CD4-positive, alpha-beta T cell treated with Interleukin-6 at 100 ng/mL for 8 hours (primary cell): ENCODE data around the gene CCN5.
"Not testable (repeated sequence)": the region's sequence is repeated elsewhere in the genome, so short reads cannot be mapped to it uniquely, and the experiment has no call there.

Experiments
- DNase-seq: peaks from one replicate; pipeline ENCODE4 v3.0.0-alpha.2; 2020; ENCODE audit warnings: mixed read lengths, low spot score

Gene CCN5

GRCh38 chr20:44759595-44759994, 44.4 kb downstream of the CCN5 start:
- no peak for DNase-seq

- DNase-seq: no peak
Observed at GRCh38 chr20:44761423-44761822, 46.3 kb downstream of the CCN5 start.

GRCh38 chr20:44762466-44763140, 47.4 kb downstream of the CCN5 start:
- DNase-seq: no peak

- DNase-seq: not testable (repeated sequence)
Observed at GRCh38 chr20:44763798-44764197, 48.6 kb downstream of the CCN5 start.

- DNase-seq: no peak
Observed at GRCh38 chr20:44765091-44765490, 49.9 kb downstream of the CCN5 start.

GRCh38 chr20:44765701-44766347, 50.7 kb downstream of the CCN5 start:
- no peak for DNase-seq

- no peak for DNase-seq
Observed at GRCh38 chr20:44768256-44768655, 53.1 kb downstream of the CCN5 start.

- no peak for DNase-seq
Observed at GRCh38 chr20:44768854-44769480, 53.8 kb downstream of the CCN5 start.

GRCh38 chr20:44769481-44769863, 54.3 kb downstream of the CCN5 start:
- no peak for DNase-seq

GRCh38 chr20:44770484-44771171, 55.5 kb downstream of the CCN5 start:
- DNase-seq: no peak

GRCh38 chr20:44771172-44771535, 56.0 kb downstream of the CCN5 start:
- DNase-seq: no peak

GRCh38 chr20:44772636-44773035, 57.5 kb downstream of the CCN5 start:
- DNase-seq: no peak

GRCh38 chr20:44773070-44773829, 58.1 kb downstream of the CCN5 start:
- DNase-seq: no peak

GRCh38 chr20:44776980-44777379, 61.8 kb downstream of the CCN5 start:
- DNase-seq: no peak
